Coronary artery (tissue), 2 donors: ENCODE results near the gene NTM.

Experiments
- DNase-seq: peaks from one replicate; pipeline ENCODE4 v3.0.0-alpha.2; 2017; ENCODE audit warnings: low spot score
- H3K27ac ChIP-seq, 2 donors: fragments of 200-600 bp; sonication (generic); one replicate each; pipeline ENCODE4 v1.5.1; 2016 to 2019
- H3K4me3 ChIP-seq: fragments of 200-600 bp; sonication (generic); 2 replicates; pipeline ENCODE4 v1.5.1; 2016; ENCODE audit warnings: mild to moderate bottlenecking, moderate library complexity
- CTCF ChIP-seq: fragments of 200-600 bp; sonication (generic); IDR thresholded peaks from one replicate; pipeline ENCODE4 v1.5.1; 2019; ENCODE audit warnings: antibody characterized with exemption

Gene NTM

GRCh38 chr11:131512228-131512627, 141.8 kb downstream of the NTM start:
- TF ChIP-seq CTCF: no peak
- no peak overlapping the region for H3K4me3 ChIP-seq
- H3K27ac ChIP-seq: no peak overlapping the region
- no peak for DNase-seq

GRCh38 chr11:131514062-131514461, 143.6 kb downstream of the NTM start:
- Histone ChIP-seq H3K4me3 (no peak overlapping the region), H3K27ac (no peak overlapping the region)
- DNase-seq: no peak
- no peak for TF ChIP-seq CTCF

GRCh38 chr11:131518305-131518838, 148.0 kb downstream of the NTM start:
- no peak overlapping the region for H3K27ac ChIP-seq
- no peak for DNase-seq
- H3K4me3 ChIP-seq: no peak overlapping the region
- TF ChIP-seq CTCF: no peak

- no peak overlapping the region for H3K27ac ChIP-seq
- no peak for DNase-seq
- TF ChIP-seq CTCF: no peak
- H3K4me3 ChIP-seq: no peak overlapping the region
Observed at GRCh38 chr11:131522851-131523250, 152.4 kb downstream of the NTM start.

GRCh38 chr11:131530407-131530806, 160.0 kb downstream of the NTM start:
- Histone ChIP-seq H3K27ac (no peak overlapping the region), H3K4me3 (no peak overlapping the region)
- TF ChIP-seq CTCF: no peak
- no peak for DNase-seq

- TF ChIP-seq CTCF: no peak
- DNase-seq: no peak
- Histone ChIP-seq H3K27ac (no peak overlapping the region), H3K4me3 (no peak overlapping the region)
Observed at GRCh38 chr11:131533149-131533548, 162.7 kb downstream of the NTM start.

- H3K4me3 ChIP-seq: no peak overlapping the region
- no peak overlapping the region for H3K27ac ChIP-seq
- DNase-seq: no peak
- TF ChIP-seq CTCF: no peak
Observed at GRCh38 chr11:131533998-131534397, 163.6 kb downstream of the NTM start.
